Measurements from ENCODE around the gene TSEN2. TPM values are rescaled to one million over a fixed set of nuclear protein-coding genes. Genes with fewer than 3 reads are reported as not detected.

The TSEN2 gene
- total RNA-seq, 2 experiments from 2014 or later = 10.9 to 11.1 TPM

- no peak for ATAC-seq (ENCODE audit: low read depth)
- no peak for DNase-seq
- POLR2A ChIA-PET = no interaction called here
- no peak overlapping the region for H3K4me3 Mint-ChIP-seq
- H3K4me1 Mint-ChIP-seq = peaks cover 12% of the 10 kb centered on the region
- H3K27ac Mint-ChIP-seq = no peak overlapping the region
- peaks cover 49% of the 10 kb centered on the region for H3K36me3 Mint-ChIP-seq
- H3K9me3 Mint-ChIP-seq = peaks cover 7% of the 10 kb centered on the region
- no peaks in the 10 kb centered on the region for H3K27me3 Mint-ChIP-seq
Measured at GRCh38 chr3:12568747-12569146, 84.5 kb downstream of the TSEN2 start.

DNA sequence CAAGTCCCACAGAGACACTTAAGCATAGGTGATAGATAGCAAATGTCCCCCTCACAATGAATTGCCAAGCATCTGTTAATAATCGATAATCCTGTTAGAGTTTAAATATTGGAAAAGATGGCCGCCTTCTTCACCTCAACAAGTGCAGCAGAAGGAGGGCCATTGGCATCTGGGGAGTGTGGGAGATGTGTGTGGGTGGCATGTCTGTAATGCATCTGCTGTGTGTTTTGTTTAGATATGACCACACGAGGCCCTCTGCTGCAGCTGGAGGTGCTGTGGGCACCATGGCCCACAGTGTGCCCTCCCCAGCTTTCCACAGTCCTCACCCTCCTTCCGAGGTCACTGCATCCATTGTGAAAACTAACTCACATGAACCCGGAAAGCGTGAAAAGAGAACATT, 85.6 kb downstream of the TSEN2 start:
- Mint-ChIP-seq H3K27me3 (no peaks in the 10 kb centered on the region), H3K4me1 (peaks cover 10% of the 10 kb centered on the region), H3K36me3 (peaks cover 45% of the 10 kb centered on the region), H3K9me3 (peaks cover 7% of the 10 kb centered on the region), H3K4me3 (no peak overlapping the region), H3K27ac (no peak overlapping the region)
- DNase-seq = no peak
- no peak for ATAC-seq (ENCODE audit: low read depth)
- POLR2A ChIA-PET = no interaction called here

DNA sequence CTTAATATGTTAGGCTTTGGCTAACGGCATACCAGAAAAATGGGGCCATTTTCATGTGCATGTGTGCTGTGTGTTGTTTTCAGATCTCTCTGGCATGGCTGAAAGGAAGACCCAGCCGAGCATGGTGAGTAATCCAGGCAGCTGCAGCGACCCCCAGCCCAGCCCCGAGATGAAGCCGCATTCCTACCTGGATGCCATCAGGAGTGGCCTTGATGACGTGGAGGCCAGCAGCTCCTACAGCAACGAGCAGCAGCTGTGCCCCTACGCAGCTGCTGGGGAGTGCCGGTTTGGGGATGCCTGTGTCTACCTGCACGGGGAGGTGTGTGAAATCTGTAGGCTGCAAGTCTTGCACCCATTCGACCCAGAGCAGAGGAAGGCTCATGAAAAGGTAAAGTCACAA, 87.7 kb downstream of the TSEN2 start:
- Mint-ChIP-seq H3K9me3 (no peaks in the 10 kb centered on the region), H3K4me3 (no peak overlapping the region), H3K27me3 (no peaks in the 10 kb centered on the region), H3K27ac (no peak overlapping the region), H3K36me3 (peaks cover 41% of the 10 kb centered on the region), H3K4me1 (peaks cover 2% of the 10 kb centered on the region)
- DNase-seq (no peak), ATAC-seq (ENCODE audit: low read depth) (no peak)
- POLR2A ChIA-PET = no interaction called here

DNA sequence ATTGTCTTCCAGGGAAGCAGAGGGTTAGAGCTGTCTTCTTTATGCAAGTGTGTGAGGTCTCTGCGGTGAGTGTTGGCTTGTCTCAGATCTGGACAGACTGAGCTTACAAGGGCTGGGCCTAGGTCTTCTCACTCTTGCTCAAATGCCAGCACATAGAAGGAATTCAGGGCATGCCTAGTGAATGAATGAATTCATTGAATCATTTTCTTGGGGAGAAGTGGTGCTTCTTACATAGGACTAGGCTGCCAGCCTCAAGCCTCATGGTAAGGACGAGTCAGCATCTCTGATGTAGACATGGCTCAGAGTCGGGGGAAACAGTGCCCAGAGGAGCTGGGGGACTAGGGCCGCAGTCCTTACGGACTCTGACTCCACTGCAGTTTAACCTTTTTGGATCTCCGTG, 89.9 kb downstream of the TSEN2 start:
- ATAC-seq (ENCODE audit: low read depth) = no peak
- Mint-ChIP-seq H3K9me3 (no peaks in the 10 kb centered on the region), H3K4me1 (no peaks in the 10 kb centered on the region), H3K4me3 (no peak overlapping the region), H3K36me3 (peaks cover 41% of the 10 kb centered on the region), H3K27me3 (no peaks in the 10 kb centered on the region), H3K27ac (peak overlapping the region; percentile 43)
- no peak for DNase-seq
- POLR2A ChIA-PET = no interaction called here

GRCh38 chr3:12574661-12575060, 90.4 kb downstream of the TSEN2 start:
- POLR2A ChIA-PET = no interaction called here
- no peaks in the 10 kb centered on the region for H3K9me3 Mint-ChIP-seq
- no peak overlapping the region for H3K4me3 Mint-ChIP-seq
- no peaks in the 10 kb centered on the region for H3K27me3 Mint-ChIP-seq
- no peaks in the 10 kb centered on the region for H3K4me1 Mint-ChIP-seq
- ATAC-seq (ENCODE audit: low read depth) = no peak
- H3K36me3 Mint-ChIP-seq = peaks cover 41% of the 10 kb centered on the region
- H3K27ac Mint-ChIP-seq = no peak overlapping the region
- DNase-seq = no peak

DNA sequence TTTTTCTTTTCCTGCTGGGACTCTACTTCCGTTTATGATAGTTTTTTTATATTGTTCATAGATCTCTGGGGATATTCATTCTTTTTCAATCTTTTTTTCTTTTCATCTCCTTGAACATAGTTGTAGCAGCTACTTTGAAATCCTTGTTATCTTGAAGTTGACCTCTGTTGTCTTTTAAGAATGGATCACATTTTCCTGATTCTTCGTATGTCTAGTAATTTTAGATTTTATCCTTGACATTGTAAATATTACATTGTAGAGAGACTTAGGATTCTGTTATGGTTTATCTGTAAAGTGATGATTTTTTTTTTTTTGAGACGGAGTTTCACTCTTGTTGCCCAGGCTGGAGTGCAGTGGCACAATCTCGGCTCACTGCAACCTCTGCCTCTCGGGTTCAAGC, 93.1 kb downstream of the TSEN2 start:
- no peak overlapping the region for H3K27ac Mint-ChIP-seq
- H3K9me3 Mint-ChIP-seq = no peaks in the 10 kb centered on the region
- ATAC-seq (ENCODE audit: low read depth) (no peak), DNase-seq (no peak)
- H3K4me1 Mint-ChIP-seq = no peaks in the 10 kb centered on the region
- POLR2A ChIA-PET = no interaction called here
- no peaks in the 10 kb centered on the region for H3K27me3 Mint-ChIP-seq
- H3K36me3 Mint-ChIP-seq = peaks cover 37% of the 10 kb centered on the region
- no peak overlapping the region for H3K4me3 Mint-ChIP-seq

- no peak for DNase-seq
- H3K27ac Mint-ChIP-seq = no peak overlapping the region
- ATAC-seq (ENCODE audit: low read depth) = no peak
- POLR2A ChIA-PET = no interaction called here
- H3K27me3 Mint-ChIP-seq = no peaks in the 10 kb centered on the region
- H3K4me1 Mint-ChIP-seq = no peaks in the 10 kb centered on the region
- no peak overlapping the region for H3K4me3 Mint-ChIP-seq
- H3K36me3 Mint-ChIP-seq = peaks cover 33% of the 10 kb centered on the region
- H3K9me3 Mint-ChIP-seq = no peaks in the 10 kb centered on the region
Measured at GRCh38 chr3:12578742-12579141, 94.5 kb downstream of the TSEN2 start.

- H3K9me3 Mint-ChIP-seq = no peaks in the 10 kb centered on the region
- peaks cover 33% of the 10 kb centered on the region for H3K36me3 Mint-ChIP-seq
- no peaks in the 10 kb centered on the region for H3K27me3 Mint-ChIP-seq
- DNase-seq (no peak), ATAC-seq (ENCODE audit: low read depth) (no peak)
- peak overlapping the region; percentile 5 for H3K27ac Mint-ChIP-seq
- POLR2A ChIA-PET = no interaction called here
- H3K4me3 Mint-ChIP-seq = no peak overlapping the region
- H3K4me1 Mint-ChIP-seq = no peaks in the 10 kb centered on the region
Measured at GRCh38 chr3:12579456-12579855, 95.2 kb downstream of the TSEN2 start.

DNA sequence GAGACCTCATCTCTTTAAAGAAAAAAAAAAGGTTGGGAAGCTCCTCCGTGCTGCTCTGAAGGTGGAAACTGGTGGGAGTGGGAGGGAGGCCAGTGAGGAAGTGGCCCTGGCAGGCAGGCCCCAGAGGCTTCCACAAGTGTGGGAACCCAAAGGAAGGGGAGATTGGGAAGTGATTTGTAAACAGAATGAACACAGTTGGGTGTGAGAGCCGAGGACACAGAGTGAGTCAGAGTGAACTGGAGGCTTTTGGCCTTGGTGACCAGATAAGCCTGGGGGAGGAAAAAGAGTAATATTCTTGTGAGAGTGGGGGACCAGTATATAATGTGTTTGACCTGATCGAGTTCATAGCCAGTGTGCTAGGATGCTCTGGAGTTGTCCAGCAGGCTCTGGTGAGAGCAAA, 95.6 kb downstream of the TSEN2 start:
- H3K27ac Mint-ChIP-seq = peak overlapping the region; percentile 5
- no peaks in the 10 kb centered on the region for H3K4me1 Mint-ChIP-seq
- no peak overlapping the region for H3K4me3 Mint-ChIP-seq
- no peak for DNase-seq
- peaks cover 37% of the 10 kb centered on the region for H3K36me3 Mint-ChIP-seq
- H3K9me3 Mint-ChIP-seq = no peaks in the 10 kb centered on the region
- POLR2A ChIA-PET = no interaction called here
- no peak for ATAC-seq (ENCODE audit: low read depth)
- H3K27me3 Mint-ChIP-seq = no peaks in the 10 kb centered on the region

- POLR2A ChIA-PET = no interaction called here
Measured at GRCh38 chr3:12582730-12583129, 98.5 kb downstream of the TSEN2 start.

More at GRCh38 chr3:12582730-12583129, 98.5 kb downstream of the TSEN2 start:
- H3K27me3 Mint-ChIP-seq = no peaks in the 10 kb centered on the region
- peaks cover 24% of the 10 kb centered on the region for H3K36me3 Mint-ChIP-seq
- no peaks in the 10 kb centered on the region for H3K9me3 Mint-ChIP-seq
- no peak overlapping the region for H3K27ac Mint-ChIP-seq
- H3K4me1 Mint-ChIP-seq = no peaks in the 10 kb centered on the region
- no peak overlapping the region for H3K4me3 Mint-ChIP-seq
- ATAC-seq (ENCODE audit: low read depth) (no peak), DNase-seq (no peak)

Other genes with a start within 250 kb of the TSEN2 start
- 1 to 10 TPM in 1 of 2 experiments, under 1 TPM in 1; 0.68 to 1.0 TPM for gene PPARG, start 195.4 kb upstream of the TSEN2 start, total RNA-seq
- gene MKRN2OS, start 61.0 kb downstream of the TSEN2 start, total RNA-seq = not detected
- gene MKRN2, start 72.6 kb downstream of the TSEN2 start, total RNA-seq = 10 to 100 TPM; 25.2 to 26.4 TPM
- gene RAF1, start 179.6 kb downstream of the TSEN2 start, total RNA-seq = 10 to 100 TPM; 95.8 to 97.6 TPM

All from activated naive CD8-positive, alpha-beta T cell treated with anti-CD3 and anti-CD28 coated beads, Interleukin-2, amount 10 ng/mL, durations not matched to agents 7 days and 5 days (primary cell).